Measurements from ENCODE around the gene VEZF1. TPM values are rescaled to one million over a fixed set of nuclear protein-coding genes. Genes with fewer than 3 reads are reported as not detected.

Gene VEZF1
- total and polyA plus RNA-seq, 2 experiments from 2014 or later = 20.9 to 57.3 TPM

- Histone ChIP-seq H2AFZ (no peak overlapping the region), H4K20me1 (ENCODE audit: insufficient read depth, poor library complexity, severe bottlenecking) (peaks cover 64% of the 10 kb centered on the region), H3K4me3 (peak overlapping the region; percentile 0), H3K36me3 (replicated peaks; ENCODE audit: insufficient read depth, low read depth) (peaks cover 4% of the 10 kb centered on the region), H3K27ac (peak overlapping the region; percentile 46), H3K9me3 (ENCODE audit: low read depth) (no peaks in the 10 kb centered on the region), H3K79me2 (peaks cover 75% of the 10 kb centered on the region), H3K27me3 (no peaks in the 10 kb centered on the region), H3K4me1 (ENCODE audit: insufficient read depth) (peaks cover 55% of the 10 kb centered on the region), H3K9me2 (replicated peaks; ENCODE audit: insufficient read depth) (no peaks in the 10 kb centered on the region), H3K4me2 (peak overlapping the region; percentile 81)
- TF ChIP-seq EZH2 (IDR thresholded peaks at IDR 0.05; ENCODE audit: borderline replicate concordance) = no peak
- TF ChIP-seq EZH2phosphoT487 (IDR thresholded peaks at IDR 0.05; ENCODE audit: low read depth, severe bottlenecking, unreplicated experiment) = no peak
- TF ChIP-seq CTCF (IDR thresholded peaks at IDR 0.05; ENCODE audit: poor library complexity) = no peak
- DNase-seq (ENCODE audit: low spot score) = no peak
- 29% methylated on average over 4 of the region's 4 CpGs for WGBS (ENCODE audit: low lambda C conversion rate, missing lambda C conversion rate)
Observed at GRCh38 chr17:57984936-57985674, 2.9 kb downstream of the VEZF1 start.

- Histone ChIP-seq H3K4me1 (ENCODE audit: insufficient read depth) (peaks cover 51% of the 10 kb centered on the region), H2AFZ (no peak overlapping the region), H3K9me2 (replicated peaks; ENCODE audit: insufficient read depth) (no peaks in the 10 kb centered on the region), H3K27ac (peak overlapping the region; percentile 13), H3K27me3 (no peaks in the 10 kb centered on the region), H3K36me3 (replicated peaks; ENCODE audit: insufficient read depth, low read depth) (peaks cover 4% of the 10 kb centered on the region), H3K79me2 (peaks cover 80% of the 10 kb centered on the region), H3K4me2 (peak overlapping the region; percentile 81), H3K4me3 (peak overlapping the region; percentile 0), H4K20me1 (ENCODE audit: insufficient read depth, poor library complexity, severe bottlenecking) (peaks cover 65% of the 10 kb centered on the region), H3K9me3 (ENCODE audit: low read depth) (no peaks in the 10 kb centered on the region)
- TF ChIP-seq EZH2 (IDR thresholded peaks at IDR 0.05; ENCODE audit: borderline replicate concordance) (no peak), EZH2phosphoT487 (IDR thresholded peaks at IDR 0.05; ENCODE audit: low read depth, severe bottlenecking, unreplicated experiment) (no peak), CTCF (IDR thresholded peaks at IDR 0.05; ENCODE audit: poor library complexity) (no peak)
- WGBS (ENCODE audit: low lambda C conversion rate, missing lambda C conversion rate) = 41% methylated on average over 4 of the region's 4 CpGs
- DNase-seq (ENCODE audit: low spot score) = no peak
Observed at GRCh38 chr17:57984261-57984890, 3.7 kb downstream of the VEZF1 start.

- Histone ChIP-seq H4K20me1 (ENCODE audit: insufficient read depth, poor library complexity, severe bottlenecking) (peaks cover 73% of the 10 kb centered on the region), H3K4me2 (peak overlapping the region; percentile 81), H3K27ac (no peak overlapping the region)
Observed at GRCh38 chr17:57983446-57983845, 4.6 kb downstream of the VEZF1 start.

More at GRCh38 chr17:57983446-57983845, 4.6 kb downstream of the VEZF1 start:
- Histone ChIP-seq H3K36me3 (replicated peaks; ENCODE audit: insufficient read depth, low read depth) (peaks cover 4% of the 10 kb centered on the region), H3K9me2 (replicated peaks; ENCODE audit: insufficient read depth) (no peaks in the 10 kb centered on the region), H2AFZ (no peak overlapping the region), H3K79me2 (peaks cover 89% of the 10 kb centered on the region), H3K4me3 (no peak overlapping the region), H3K27me3 (no peaks in the 10 kb centered on the region), H3K4me1 (ENCODE audit: insufficient read depth) (peaks cover 42% of the 10 kb centered on the region), H3K9me3 (ENCODE audit: low read depth) (no peaks in the 10 kb centered on the region)
- TF ChIP-seq CTCF (IDR thresholded peaks at IDR 0.05; ENCODE audit: poor library complexity) = no peak
- no peak for TF ChIP-seq EZH2phosphoT487 (IDR thresholded peaks at IDR 0.05; ENCODE audit: low read depth, severe bottlenecking, unreplicated experiment)
- TF ChIP-seq EZH2 (IDR thresholded peaks at IDR 0.05; ENCODE audit: borderline replicate concordance) = no peak
- WGBS (ENCODE audit: low lambda C conversion rate, missing lambda C conversion rate) = 83% methylated on average over 1 of the region's 1 CpG
- no peak for DNase-seq (ENCODE audit: low spot score)
